Measurements from ENCODE around the gene LMOD2.

DNA sequence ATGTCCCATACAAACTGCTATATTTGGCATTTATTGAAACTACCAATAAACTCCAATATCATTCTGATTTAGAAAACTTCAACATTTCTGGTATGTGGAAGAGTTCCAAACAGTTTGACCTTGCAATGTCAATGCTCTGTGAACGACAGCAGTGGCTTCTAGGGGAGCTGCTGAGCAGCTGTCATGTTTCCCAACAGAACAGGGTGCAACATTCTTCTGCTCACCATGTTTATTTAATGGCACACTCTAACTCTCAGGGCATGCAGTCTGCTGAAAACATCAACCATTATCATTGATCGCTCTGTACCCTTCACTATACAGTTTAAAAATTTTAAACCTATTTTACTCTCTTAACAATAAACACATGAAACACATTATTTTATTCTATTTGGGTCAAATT, 25.9 kb downstream of the LMOD2 start:
- TF ChIP-seq, protein P1, sequence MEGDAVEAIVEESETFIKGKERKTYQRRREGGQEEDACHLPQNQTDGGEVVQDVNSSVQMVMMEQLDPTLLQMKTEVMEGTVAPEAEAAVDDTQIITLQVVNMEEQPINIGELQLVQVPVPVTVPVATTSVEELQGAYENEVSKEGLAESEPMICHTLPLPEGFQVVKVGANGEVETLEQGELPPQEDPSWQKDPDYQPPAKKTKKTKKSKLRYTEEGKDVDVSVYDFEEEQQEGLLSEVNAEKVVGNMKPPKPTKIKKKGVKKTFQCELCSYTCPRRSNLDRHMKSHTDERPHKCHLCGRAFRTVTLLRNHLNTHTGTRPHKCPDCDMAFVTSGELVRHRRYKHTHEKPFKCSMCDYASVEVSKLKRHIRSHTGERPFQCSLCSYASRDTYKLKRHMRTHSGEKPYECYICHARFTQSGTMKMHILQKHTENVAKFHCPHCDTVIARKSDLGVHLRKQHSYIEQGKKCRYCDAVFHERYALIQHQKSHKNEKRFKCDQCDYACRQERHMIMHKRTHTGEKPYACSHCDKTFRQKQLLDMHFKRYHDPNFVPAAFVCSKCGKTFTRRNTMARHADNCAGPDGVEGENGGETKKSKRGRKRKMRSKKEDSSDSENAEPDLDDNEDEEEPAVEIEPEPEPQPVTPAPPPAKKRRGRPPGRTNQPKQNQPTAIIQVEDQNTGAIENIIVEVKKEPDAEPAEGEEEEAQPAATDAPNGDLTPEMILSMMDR (IDR thresholded peaks at IDR 0.05; ENCODE audit: low read depth, low read length, poor library complexity, severe bottlenecking): no peak
- TF ChIP-seq EZH2phosphoT487 (IDR thresholded peaks at IDR 0.05; ENCODE audit: borderline replicate concordance, low read length): no peak

Measured in DOHH2 (cell line).